ENCODE measurements around the gene THAP8.
"Not testable (repeated sequence)": the region's sequence is repeated elsewhere in the genome, so short reads cannot be mapped to it uniquely, and the experiment has no call there.

The THAP8 gene

DNA sequence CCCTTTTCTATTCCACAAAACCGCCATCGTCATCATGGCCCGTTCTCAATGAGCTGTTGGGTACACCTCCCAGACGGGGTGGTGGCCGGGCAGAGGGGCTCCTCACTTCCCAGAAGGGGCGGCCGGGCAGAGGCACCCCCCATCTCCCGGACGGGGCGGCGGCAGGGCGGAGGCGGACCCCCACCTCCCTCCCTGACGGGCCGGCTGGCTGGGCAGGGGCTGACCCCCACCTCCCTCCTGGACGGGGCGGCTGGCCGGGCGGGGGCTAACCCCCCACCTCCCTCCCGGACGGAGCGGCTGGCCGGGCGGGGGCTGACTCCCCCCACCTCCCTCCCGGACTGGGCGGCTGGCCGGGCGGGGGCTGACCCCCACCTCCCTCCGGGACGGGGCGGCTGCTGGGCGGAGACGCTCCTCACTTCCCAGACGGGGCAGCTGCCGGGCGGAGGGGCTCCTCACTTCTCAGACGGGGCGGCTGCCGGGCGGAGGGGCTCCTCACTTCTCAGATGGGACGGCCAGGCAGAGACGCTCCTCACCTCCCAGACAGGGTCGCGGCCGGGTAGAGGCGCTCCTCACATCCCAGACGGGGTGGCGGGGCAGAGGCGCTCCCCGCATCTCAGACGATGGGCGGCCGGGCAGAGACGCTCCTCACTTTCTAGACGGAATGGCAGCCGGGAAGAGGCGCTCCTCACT is 14.9 kb upstream of the THAP8 start:
- FAIRE-seq, result not testable (repeated sequence)

DNA sequence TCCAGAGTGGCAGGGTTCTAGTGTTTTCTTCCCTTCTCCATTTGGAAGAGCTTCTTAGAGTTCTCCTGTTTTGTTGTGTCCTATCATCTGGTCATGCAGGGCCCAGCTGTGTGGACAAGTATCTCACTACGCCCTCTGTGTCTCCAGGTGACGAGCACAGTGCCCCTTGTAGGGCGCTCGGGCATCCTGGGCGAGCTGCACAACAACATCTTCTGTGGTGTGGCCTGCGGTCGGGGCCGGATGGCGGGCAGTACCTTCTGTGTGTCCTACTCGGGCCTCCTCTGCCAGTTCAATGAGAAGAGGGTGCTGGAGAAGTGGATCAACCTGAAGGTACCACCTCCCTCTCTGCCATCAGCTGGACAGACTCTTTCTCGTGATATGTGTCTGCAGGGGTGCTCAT is 13.6 kb upstream of the THAP8 start:
- no peak for FAIRE-seq

DNA sequence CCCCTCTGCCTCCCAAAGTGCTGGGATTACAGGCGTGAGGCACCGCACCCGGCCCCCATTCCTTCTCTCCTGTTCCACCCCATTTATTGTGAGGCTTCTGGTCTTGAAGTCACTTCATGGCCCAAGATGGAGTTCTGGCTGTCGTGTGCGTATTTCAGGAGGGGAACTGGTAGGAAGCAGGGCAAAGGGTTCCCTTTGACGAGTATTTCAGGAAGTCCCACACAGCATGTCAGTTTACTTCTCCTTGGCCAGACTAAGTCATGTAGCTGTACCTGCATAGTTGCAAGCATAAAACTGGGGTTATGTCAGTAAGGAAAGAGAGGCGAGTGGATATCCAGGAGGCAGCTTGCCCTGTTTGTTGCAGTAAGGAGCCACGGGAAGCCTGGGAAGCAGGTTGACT is 10.7 kb upstream of the THAP8 start:
- FAIRE-seq, result no peak

DNA sequence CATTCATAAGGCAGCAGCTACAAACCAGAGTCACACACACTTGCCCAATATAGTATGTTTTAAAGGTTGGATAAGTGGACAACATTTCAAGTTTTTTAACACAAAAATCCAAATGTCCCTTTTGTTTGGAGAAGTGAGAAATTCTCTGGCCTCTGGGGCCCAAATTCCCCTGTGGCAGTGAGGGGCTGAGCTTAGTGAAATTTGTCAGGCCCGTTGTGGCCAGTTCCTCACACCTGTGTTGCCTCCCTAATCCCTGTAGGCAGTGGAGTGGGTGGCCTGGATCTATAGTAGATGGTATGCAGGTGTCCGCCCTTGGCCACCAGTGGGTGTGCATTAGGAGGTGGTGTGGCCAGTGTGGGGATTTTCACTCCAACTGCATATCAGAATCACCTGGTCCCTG is 7.3 kb upstream of the THAP8 start:
- FAIRE-seq, result no peak

DNA sequence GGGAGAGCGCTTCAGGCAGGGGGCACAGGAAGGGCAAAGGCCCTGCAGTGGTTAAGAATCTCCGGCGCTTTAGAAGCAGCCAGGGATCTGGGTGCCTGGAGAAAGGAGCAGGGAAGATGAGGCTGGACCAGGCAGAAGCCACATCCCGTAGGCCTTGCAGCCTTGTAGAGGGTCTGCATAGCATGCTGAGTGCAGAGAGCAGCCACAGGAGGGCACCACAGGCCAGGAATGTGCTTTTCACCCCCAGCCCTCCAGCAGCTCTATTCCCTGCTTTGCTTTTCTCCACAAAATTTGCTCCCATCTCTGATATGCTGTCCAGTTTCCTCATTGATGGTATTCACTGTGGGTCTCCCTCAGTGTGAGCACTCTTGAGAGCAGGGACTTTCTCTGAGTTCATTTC is 6.3 kb upstream of the THAP8 start:
- no peak for FAIRE-seq

DNA sequence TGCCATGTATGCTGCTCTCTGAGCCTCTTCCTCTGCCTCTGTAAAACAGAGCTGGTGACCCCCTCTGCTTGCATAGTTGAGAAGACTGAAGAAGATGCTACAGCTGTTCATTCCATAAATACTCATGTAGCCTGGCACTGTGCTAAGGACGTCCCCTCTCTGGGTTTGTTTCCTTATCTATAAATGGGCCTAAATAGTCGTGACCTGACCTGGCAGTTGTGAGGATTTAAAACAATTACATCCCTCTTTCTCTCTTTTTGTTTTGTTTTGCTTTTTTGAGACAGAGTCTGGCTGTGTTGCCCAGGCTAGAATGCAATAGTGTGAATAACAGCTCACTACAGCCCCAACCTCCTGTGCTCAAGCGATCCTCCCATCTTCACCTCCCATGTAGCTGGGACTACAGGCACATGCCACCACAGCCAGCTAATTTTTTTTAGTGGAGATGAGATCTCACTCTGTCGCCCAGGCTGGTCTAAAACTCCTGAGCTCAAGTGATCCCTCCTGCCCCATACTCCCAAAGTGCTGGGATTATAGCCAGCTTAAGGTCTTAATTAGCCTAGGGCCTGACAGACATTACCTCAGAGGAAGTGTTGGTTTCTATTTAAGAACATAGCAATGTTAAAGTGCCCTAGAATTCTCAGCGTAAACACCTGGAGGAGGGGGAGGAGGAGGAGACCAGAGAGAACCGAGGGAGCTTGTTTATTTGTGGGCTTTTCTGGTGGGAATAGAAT is 5.3 kb upstream of the THAP8 start:
- FAIRE-seq, result no peak

DNA sequence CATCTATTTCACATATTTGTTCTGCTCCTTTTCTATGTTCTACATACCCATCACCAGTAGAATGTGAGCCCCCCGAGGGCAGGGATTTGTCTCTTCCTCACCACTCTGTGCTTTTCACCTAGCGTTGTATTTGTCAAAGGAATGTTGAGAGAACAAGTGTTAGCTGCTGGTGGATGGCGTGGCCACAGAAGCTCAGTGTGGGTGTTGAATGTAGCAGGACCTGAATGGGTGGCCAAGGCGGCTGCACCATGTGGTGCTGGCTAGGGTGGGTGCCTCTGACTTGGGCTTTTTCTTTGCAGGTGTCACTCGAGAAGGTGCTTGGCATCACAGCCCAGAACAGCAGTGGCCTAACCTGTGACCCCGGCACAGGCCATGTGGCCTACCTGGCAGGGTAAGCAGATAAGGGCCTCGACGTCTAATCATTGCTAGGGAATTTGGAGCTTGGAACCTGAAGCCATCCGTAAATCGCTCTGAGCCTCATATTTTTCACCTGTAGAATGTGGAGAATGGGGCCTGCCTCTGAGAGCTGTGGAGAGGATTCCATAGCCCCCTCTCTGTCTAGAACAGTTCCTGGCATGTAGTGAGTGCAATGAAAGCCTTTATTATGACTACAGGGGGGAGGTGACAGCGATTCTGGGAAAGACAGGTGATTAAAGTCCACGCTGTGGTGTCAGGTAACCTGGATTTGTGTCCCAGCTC is 4.5 kb upstream of the THAP8 start:
- FAIRE-seq, result no peak

DNA sequence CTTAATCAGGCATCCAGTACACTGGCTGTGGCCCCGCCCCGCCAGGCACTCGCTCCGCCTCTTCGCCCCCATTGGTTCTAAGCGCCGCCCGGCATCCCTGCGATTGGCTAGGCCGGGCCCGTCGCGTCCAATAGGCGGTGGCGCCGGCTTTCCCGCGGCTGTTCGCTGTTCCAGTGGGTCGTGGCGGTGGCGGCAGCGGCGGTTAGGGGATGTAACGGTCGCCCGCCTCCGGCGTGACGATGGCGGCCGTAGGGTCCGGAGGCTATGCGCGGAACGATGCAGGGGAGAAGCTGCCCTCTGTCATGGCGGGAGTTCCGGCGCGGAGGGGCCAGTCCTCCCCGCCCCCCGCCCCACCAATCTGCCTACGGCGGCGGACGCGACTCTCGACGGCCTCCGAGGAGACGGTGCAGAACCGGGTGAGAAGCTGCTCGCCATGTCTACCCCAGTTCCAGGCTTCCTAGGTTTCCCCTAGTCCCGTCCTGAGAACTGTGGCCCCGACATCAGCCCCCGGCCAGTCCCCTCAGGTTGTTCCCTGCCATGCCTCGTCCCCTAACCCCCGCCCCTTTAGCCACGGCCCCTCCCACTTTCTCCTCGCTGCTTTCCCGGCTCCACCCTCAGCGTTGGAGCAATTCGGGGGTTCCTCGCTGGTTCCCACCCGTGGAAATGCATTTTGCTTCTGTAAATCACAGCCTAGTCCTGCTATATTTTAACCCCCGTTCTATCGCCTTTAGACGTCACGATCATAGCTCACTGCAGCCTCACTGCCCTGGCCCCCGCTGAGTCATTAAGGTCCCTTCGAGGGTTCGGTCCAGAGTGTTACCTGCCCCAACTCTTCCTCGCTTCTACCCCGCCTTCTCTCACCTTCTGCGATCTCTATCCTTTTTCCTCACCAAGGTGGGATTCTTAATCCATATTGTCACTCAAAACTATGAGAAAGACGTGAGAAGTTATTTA is 925 bp upstream of the THAP8 start, which contains the start of gene WDR62:
TSS of gene WDR62 (plus strand) at position 165 of the 954 bp plus-strand sequence. CDS start at position 240, 75 bp downstream.
- no peak for FAIRE-seq

DNA sequence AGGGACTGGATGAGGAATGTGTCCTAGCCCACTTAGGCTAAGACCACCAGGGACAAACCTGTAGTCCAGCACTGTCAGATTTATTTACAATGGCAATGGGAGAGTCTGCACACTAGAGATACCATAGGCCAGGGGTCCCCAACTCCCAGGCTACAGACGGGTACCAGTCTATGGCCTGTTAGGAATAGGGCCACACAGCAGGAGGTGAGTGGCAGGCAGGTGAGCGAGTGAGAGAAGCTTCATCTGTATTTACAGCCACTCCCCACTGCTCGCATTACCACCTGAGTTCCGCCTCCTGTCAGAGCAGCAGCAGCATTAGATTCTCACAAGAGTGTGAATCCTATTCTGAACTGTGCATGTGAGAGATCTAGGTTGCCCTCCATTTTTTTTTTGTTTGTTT is 2.4 kb downstream of the THAP8 start:
- no peak for FAIRE-seq

DNA sequence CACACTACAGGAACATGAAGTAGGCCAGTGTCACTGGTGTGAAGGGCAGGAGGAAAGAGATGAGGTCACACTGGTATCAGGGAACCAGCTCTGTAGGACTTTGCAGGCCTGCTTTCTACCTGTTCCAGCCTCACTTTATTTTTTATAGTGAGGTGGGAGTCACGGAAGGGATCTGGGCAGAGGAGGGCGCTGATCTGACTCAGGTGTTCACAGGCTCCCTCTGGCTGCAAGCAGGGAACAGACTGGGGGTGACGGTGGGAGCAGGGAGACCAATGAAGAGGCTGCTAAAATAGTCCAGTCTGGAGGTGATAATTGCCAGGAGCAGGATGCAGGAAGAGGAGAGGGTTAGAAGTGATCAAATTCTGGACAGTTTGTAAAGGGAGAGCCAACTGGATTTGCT is 2.8 kb downstream of the THAP8 start:
- no peak for FAIRE-seq

DNA sequence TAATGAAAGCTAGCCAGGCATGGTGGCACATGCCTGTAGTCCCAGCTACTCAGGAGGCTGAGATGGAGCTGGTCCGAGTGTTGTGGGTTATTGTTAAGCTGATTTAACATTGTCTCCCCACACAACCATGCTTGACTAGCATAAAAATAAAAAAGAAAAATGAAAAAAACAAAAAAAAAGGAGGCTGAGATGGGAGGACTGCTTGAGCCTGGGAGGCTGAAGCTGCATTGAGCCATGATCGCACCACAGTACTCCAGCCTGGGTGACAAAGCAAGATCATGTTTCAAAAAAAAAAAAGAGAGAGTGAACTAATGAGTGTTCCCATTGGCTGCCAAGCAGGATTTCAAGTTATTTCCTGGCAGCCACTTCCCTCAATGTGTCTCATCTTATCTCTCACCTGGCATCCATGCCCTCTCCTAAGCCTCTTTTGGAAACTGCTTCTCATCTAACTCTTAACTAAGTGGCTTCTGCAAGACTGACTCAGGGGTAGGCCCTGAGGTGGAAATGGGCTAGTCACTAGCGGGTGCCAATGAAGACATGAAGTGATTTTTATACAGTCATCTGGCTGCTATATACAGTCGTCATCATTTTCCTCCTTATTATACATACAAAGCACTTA is 4.9 kb downstream of the THAP8 start:
- no peak for FAIRE-seq

DNA sequence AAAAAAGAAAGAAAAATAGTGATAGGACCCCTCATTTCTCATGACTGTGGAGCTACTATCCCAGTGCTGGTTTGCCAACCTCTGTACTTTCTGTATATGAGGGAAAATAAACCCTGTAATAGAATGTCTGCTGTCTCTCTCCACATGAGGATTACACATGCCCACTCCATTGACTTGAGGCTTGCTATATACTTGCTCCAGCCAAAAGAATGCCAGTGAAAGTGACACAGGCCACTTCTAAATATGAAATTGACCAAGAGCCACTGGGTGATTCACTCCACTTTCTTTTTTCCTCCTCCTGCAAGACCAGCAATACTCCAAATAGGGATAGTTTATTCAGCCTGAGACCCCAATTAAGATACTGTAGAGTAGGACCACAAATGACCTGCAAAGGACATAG is 6.2 kb downstream of the THAP8 start:
- FAIRE-seq, result no peak

DNA sequence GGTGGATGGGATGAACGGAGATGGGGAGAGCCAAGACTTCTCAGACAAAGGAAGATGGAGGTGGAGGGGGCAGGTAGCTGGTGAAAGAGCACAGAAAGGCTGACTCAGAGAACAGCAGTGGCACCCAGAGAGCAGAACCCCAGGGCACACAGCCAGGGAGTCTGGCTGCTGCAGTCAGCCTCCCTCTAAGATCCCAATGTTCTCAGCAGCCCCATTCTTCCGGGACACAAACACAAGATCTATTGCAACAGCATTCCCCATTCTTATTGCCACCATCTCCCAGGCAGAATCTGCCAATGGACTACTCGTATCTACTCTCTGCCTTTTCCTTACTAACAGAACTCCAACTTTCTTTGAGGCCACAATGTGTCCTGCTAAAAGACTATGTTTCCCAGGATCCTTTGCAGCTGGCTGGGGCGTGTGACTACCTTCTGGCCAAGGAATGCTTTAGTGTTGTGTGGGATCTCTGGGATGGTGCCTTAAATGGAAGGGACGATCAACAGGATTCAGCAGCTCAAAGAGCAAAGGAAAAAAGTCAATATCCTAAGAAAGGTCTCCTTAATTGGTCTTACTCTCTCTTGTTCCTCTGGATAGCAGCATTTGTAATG is 7.5 kb downstream of the THAP8 start:
- FAIRE-seq, result no peak

DNA sequence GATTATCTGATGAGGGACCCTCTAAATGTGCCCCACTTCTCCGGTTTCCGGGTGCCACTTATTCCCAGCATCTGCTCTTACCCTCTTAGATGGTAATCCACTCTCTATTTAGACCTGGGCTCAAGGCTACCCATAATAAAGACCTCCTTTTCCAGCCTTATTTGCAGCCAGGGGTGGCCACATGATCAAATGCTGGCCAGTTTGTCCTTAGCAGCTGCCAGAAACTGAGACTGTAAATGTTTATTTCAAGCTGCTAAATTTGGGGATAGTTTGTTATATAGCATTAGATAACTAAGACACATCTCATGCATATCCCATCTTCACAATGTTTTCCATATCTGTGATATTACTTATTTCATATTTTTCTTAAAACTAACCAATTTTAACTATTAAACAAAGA is 10.1 kb downstream of the THAP8 start:
- no peak for FAIRE-seq

DNA sequence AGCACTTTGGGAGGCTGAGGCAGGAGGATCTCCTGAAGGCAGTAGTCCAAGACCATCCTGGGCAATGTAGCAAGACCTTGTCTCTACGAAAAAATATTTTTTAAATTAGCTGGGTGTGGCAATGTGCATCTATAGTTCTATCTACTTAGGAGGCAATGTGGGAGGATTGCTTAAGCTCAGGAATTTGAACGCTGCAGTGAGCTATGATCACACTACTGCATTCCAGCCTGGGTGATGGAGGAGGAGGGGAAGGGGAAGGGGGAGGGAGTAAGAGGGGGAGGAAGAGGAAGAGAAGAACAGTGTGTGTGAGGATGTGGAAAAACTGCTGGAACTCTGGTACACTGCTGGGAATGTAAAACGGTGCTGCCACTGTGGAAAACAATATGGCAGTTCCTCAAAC is 12.3 kb downstream of the THAP8 start:
- FAIRE-seq, result no peak

DNA sequence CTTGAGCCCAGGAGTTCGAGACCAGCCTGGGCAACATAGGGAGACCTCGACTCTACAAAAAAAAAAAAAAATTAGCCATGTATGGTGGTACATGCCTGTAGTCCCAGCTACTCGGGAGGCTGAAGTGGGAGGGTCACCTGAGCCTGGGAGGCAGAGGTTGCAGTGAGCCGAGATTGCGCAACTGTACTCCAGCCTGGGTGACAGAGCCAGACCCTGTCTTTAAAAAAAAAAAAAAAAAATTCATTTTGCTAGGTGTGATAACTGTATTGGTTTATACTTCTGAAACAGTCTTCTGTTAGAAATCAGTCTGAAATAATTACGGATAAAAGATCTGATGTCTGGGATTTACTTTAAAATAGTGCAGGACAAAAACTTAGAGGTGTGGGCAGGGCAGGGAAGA is 13.0 kb downstream of the THAP8 start:
- FAIRE-seq, result not testable (repeated sequence)

DNA sequence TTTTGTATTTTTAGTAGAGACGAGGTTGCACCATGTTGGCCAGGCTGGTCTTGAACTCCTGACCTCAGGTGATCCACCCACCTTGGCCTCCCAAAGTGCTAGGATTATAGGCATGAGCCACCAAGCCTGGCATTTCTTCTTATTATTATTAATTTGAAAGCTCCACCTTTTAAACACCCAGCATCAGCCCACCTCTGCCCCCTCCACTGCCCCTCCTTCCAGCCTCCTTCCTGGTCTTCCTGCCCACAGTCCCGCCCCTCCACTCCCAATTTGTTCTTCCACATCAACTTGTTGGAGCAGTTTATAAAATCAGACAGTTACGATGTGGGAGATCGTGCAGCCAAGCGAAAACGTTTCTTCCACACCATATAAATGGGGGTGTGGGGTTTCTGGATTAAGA is 13.6 kb downstream of the THAP8 start:
- FAIRE-seq, result no peak

DNA sequence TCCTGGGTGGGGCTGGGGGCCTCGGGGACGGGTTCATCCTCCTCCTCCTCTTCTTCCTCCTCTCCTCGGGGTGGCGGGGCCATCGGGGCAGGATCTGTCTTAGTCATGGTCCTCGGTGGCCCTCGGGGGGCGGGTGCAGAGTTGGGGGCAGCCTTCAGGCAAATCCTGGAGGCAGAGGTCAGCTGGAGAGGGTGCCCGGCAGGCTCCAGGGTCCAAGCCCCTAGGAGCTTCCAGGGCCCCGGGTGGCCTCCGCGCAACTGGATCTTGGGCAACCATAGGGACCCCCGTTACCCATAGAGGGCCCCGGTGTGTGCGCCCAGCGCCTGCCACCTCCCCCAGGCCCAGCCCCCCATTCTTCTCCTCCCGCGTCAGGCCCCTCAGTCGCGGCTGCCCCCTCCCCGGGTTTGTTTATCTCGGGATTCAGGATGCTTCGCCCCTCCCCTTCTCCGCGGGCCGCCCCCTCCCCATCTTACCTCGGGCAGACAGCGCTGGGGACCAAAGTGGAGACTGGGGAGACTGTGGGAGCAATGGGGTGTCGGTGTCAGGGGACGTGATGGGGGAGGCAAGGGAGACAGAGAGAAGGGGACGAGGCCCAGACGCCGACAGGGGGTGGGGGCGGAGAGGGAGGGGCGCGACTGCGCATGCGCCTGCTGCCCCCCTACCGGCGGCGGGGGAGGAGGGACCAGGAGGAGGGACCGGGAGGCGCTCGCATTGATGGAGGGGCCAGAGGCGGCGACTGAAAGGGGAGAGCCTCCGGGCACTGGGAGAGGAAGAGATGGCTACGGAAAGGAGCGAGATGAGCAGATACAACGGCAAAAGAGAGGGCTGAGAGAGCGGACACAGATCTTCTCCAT is 21.6 kb downstream of the THAP8 start, which contains the start of gene CLIP3:
TSS of gene CLIP3 (minus strand) at position 623 of the 854 bp plus-strand sequence. CDS start at position 107, 516 bp downstream.
- FAIRE-seq, result no peak

DNA sequence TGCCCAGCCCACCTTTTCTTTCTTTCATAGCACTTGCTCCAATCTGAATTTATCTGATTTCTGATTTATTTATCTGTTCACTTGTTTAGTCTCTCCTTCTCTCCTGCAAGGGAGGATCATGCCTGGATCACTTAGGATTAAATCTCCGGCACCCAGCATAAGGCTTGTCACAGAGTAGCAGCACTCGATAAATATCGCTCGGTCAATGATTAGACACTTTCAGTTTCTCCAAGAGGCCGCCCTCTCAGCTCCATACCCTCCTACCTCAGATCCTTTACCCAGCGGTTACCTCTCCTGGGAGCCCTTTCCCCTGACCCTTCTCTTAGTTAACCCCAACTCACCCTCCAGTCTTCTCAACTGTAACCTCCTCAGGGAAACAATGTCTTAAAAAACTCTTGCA is 22.8 kb downstream of the THAP8 start:
- FAIRE-seq, result no peak
